A172 (cell line): ENCODE measurements around the gene CHRNB1. TPM values are rescaled to one million over a fixed set of nuclear protein-coding genes. Genes with fewer than 3 reads are reported as not detected.

Source experiments
- DNase-seq: peaks from one replicate; pipeline ENCODE4 v3.0.0-alpha.2; 2015; ENCODE audit warnings: low spot score
- total RNA-seq: library from RNA; depleted of rRNA; stranded (reverse); fragments of >200 nt; shearing (Covaris generic); gene quantifications from 2 replicates; pipeline ENCODE4 v1.2.3, GENCODE V29; 2014

Gene CHRNB1
- total RNA-seq, 1 experiment from 2014 or later, result 14.1 TPM

GRCh38 chr17:7414837-7415236, 30.0 kb upstream of the CHRNB1 start:
- no peak for DNase-seq

- DNase-seq, result no peak
Measured at GRCh38 chr17:7415784-7416183, 29.1 kb upstream of the CHRNB1 start.

GRCh38 chr17:7416323-7416722, 28.5 kb upstream of the CHRNB1 start:
- no peak for DNase-seq

- no peak for DNase-seq
Measured at GRCh38 chr17:7417056-7417655, 27.7 kb upstream of the CHRNB1 start.

GRCh38 chr17:7418472-7419152, 26.2 kb upstream of the CHRNB1 start:
- DNase-seq, result no peak

GRCh38 chr17:7419819-7420610, 24.8 kb upstream of the CHRNB1 start, which contains the start of gene SPEM1:
TSS of gene SPEM1 (plus strand) at chr17:7420324. CDS start at chr17:7420385, 61 bp downstream.
- no peak for DNase-seq

GRCh38 chr17:7421186-7421585, 23.7 kb upstream of the CHRNB1 start:
- no peak for DNase-seq

GRCh38 chr17:7423679-7424078, 21.2 kb upstream of the CHRNB1 start:
- no peak for DNase-seq

- no peak for DNase-seq
Measured at GRCh38 chr17:7425316-7425715, 19.5 kb upstream of the CHRNB1 start, which contains the start of gene SPEM2. TSS of gene SPEM2 (plus strand) at chr17:7425616. CDS start at chr17:7425689, 73 bp downstream.

GRCh38 chr17:7425756-7426155, 19.1 kb upstream of the CHRNB1 start:
- DNase-seq, result no peak

- no peak for DNase-seq
Measured at GRCh38 chr17:7426203-7426863, 18.5 kb upstream of the CHRNB1 start.

GRCh38 chr17:7426896-7427489, 17.9 kb upstream of the CHRNB1 start:
- DNase-seq, result no peak

GRCh38 chr17:7427549-7427948, 17.3 kb upstream of the CHRNB1 start:
- DNase-seq, result no peak

- no peak for DNase-seq
Measured at GRCh38 chr17:7428557-7428956, 16.3 kb upstream of the CHRNB1 start, which contains the start of gene SPEM3. TSS of gene SPEM3 (plus strand) at chr17:7428857. CDS start at chr17:7428903, 46 bp downstream.

GRCh38 chr17:7429722-7430121, 15.1 kb upstream of the CHRNB1 start:
- no peak for DNase-seq

GRCh38 chr17:7431231-7431630, 13.6 kb upstream of the CHRNB1 start:
- DNase-seq, result no peak

- DNase-seq, result no peak
Measured at GRCh38 chr17:7432296-7432695, 12.6 kb upstream of the CHRNB1 start.

GRCh38 chr17:7435676-7436555, 8.9 kb upstream of the CHRNB1 start:
- DNase-seq, result no peak

- DNase-seq, result no peak
Measured at GRCh38 chr17:7436556-7437368, 8.1 kb upstream of the CHRNB1 start.
